Transverse colon (tissue), 4 donors: ENCODE measurements around the gene WSB1. TPM values are rescaled to one million over a fixed set of nuclear protein-coding genes. Genes with fewer than 3 reads are reported as not detected.

Experiments used
- DNase-seq: peaks from one replicate; pipeline ENCODE4 v3.0.0-alpha.2; 2019
- H3K27ac ChIP-seq, 4 donors: fragments of 200-600 bp; sonication (generic); 2 replicates each; pipeline ENCODE4 v1.5.1; 2016 to 2018; ENCODE audit warnings: inconsistent platforms in 4 of 4
- H3K27me3 ChIP-seq: fragments of 200-600 bp; sonication (generic); 2 replicates; pipeline ENCODE4 v1.5.1; 2017; ENCODE audit warnings: inconsistent platforms
- H3K36me3 ChIP-seq, 4 donors: fragments of 200-600 bp; sonication (generic); 2 replicates each; pipeline ENCODE4 v1.5.1; 2017 to 2019; ENCODE audit warnings: inconsistent platforms in 4 of 4
- H3K4me1 ChIP-seq, 4 donors: fragments of 200-600 bp; sonication (generic); 2 replicates each; pipeline ENCODE4 v1.5.1; 2017 to 2020; ENCODE audit warnings: inconsistent platforms in 4 of 4
- H3K4me3 ChIP-seq, 4 donors: fragments of 200-600 bp; sonication (generic); 1 replicate in 1 of 4; 2 replicates in 3 of 4; pipeline versions ENCODE4 v1.5.1 to v1.6.1; 2017 to 2019; ENCODE audit warnings: inconsistent platforms in 4 of 4
- H3K9me3 ChIP-seq, 2 donors: fragments of 200-600 bp; sonication (generic); 2 replicates each; pipeline ENCODE4 v1.5.1; 2017 to 2019; ENCODE audit warnings: inconsistent platforms in 2 of 2
- EP300 ChIP-seq: sonication (generic); formaldehyde crosslinking; IDR thresholded peaks from one replicate; pipeline ENCODE4 v1.6.1; 2017; ENCODE audit warnings: antibody characterized with exemption, low read depth
- POLR2A ChIP-seq: fragments of 450-650 bp; IDR thresholded peaks from one replicate; pipeline ENCODE4 v1.6.1; 2016; ENCODE audit warnings: antibody characterized with exemption, mild to moderate bottlenecking, moderate library complexity
- POLR2AphosphoS5 ChIP-seq, 3 donors: sonication (generic); formaldehyde crosslinking; IDR thresholded peaks; one replicate each; pipeline ENCODE4 v1.6.1; 2016; ENCODE audit warnings: antibody characterized with exemption in 3 of 3
- WGBS, 2 donors: methylation state at CpG; one replicate each; pipeline ENCODE4 v1.1.5; 2018; ENCODE audit warnings: low coverage in 1 of 2; 5-methylcytosine and 5-hydroxymethylcytosine counted together
- in situ Hi-C, 4 donors: fragments of 200-750 bp; cut with MboI; loops; one replicate each; pipeline versions ENCODE4 v1.15.0 to v1.15.1; 2017; ENCODE audit warnings: low sequenced_read_pairs in 3 of 4, low pct_ligation_motif_present in 1 of 4, low pct_unique_long_range_greater_than_20kb in 1 of 4
- intact Hi-C: fragments of 100-400 bp; cut with DNase I; formaldehyde crosslinking; loops from one replicate; pipeline ENCODE4 v1.15.1; 2023; ENCODE audit warnings: low total_unique reads
- total RNA-seq, 4 donors: library from RNA; depleted of rRNA; stranded (reverse); fragments of >200 nt; gene quantifications; one replicate each; pipeline ENCODE4 v1.1.0, GENCODE V29; 2016
- TF ChIP-seq, protein P1 (sequence below), 5 experiments: fragments of 200-600 bp in 3 of 5; fragments of 450-650 bp in 2 of 5; sonication (generic) in 3 of 5; IDR thresholded peaks; 1 replicate in 2 of 5; 2 replicates in 3 of 5; pipeline ENCODE4 v1.5.1; 2016 to 2017; ENCODE audit warnings: antibody characterized with exemption in 5 of 5, inconsistent platforms in 3 of 5, mild to moderate bottlenecking in 2 of 5, moderate library complexity in 1 of 5

Gene WSB1
- total RNA-seq, 4 donors from 2014 or later: 90.4 to 335 (median 261) TPM

DNA sequence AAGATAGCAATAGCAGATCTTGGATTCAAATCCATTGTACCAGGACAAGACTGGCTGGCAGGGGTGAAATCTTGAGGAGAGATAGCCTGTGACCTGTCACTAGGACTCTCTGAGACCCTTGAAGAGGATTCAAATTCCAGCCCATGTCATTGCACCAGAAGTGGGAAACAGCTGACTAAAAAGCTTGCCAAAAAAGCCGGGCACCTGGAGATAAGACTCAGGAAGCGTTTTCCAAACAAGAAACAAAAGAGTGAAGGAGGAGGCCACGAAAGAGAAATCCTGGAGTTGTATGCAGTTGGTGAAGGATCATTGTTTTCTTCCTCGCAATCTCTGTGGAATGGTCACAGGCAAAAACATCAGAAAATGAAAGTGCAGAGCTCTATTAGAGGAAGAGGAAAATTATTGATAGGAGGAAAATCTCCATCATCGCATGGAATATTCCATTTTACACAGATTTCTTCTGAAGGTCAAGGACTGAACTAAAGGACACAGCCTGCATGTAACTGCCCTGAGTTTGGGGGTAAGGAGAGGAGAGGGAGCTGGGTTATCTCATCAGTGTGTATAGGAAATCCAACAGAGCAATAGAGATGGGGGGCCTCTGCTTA, 9.0 kb upstream of the WSB1 start:
- 47 to 58% methylated on average over 4 to 5 of the region's 5 CpGs for WGBS, 2 donors

DNA sequence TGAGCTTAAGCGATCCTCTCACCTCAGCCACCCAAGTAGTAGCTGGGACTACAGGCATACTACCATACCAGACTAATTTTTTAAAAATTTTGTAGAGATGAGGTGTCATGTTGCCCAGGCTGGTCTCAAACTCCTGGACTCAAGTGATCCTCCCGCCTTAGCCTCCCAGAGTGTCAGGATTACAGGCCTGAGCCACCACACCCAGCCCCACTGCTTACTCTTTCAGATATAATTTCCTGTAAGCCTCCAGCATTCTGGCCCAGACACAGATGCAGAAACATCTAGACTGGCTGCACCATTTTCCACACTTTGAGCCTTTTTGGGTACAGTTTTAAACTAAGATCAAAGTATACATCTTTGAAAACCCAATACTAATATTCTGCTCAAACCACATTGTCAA, 8.4 kb upstream of the WSB1 start:
- Histone ChIP-seq H3K27ac (no peak overlapping the region), H3K9me3 (no peaks in the 10 kb centered on the region), H3K4me1 (no peaks in the 10 kb centered on the region), H3K36me3 (no peaks in the 10 kb centered on the region), H3K4me3 (no peak overlapping the region), H3K27me3 (no peaks in the 10 kb centered on the region)
- intact Hi-C loops (no loop called here), in situ Hi-C loops (no loop called here)
- no peak for DNase-seq
- WGBS, 2 donors: 97% methylated on average over 2 of the region's 2 CpGs; no CpG with 5 or more reads in 1 of the 2 donors
- no peak for TF ChIP-seq POLR2A
- TF ChIP-seq, protein P1, sequence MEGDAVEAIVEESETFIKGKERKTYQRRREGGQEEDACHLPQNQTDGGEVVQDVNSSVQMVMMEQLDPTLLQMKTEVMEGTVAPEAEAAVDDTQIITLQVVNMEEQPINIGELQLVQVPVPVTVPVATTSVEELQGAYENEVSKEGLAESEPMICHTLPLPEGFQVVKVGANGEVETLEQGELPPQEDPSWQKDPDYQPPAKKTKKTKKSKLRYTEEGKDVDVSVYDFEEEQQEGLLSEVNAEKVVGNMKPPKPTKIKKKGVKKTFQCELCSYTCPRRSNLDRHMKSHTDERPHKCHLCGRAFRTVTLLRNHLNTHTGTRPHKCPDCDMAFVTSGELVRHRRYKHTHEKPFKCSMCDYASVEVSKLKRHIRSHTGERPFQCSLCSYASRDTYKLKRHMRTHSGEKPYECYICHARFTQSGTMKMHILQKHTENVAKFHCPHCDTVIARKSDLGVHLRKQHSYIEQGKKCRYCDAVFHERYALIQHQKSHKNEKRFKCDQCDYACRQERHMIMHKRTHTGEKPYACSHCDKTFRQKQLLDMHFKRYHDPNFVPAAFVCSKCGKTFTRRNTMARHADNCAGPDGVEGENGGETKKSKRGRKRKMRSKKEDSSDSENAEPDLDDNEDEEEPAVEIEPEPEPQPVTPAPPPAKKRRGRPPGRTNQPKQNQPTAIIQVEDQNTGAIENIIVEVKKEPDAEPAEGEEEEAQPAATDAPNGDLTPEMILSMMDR (IDR thresholded peaks at IDR 0.05): no peak
- TF ChIP-seq POLR2AphosphoS5 (IDR thresholded peaks at IDR 0.05): no peak
- no peak for TF ChIP-seq EP300

More for the DNA sequence above, 9.0 kb upstream of the WSB1 start:
- in situ Hi-C loops (no loop called here), intact Hi-C loops (no loop called here)
- H3K27ac ChIP-seq: no peak overlapping the region
- no peaks in the 10 kb centered on the region for H3K36me3 ChIP-seq
- no peak for TF ChIP-seq POLR2AphosphoS5 (IDR thresholded peaks at IDR 0.05)
- no peak for TF ChIP-seq POLR2A
- no peak for TF ChIP-seq EP300
- TF ChIP-seq, protein P1 (IDR thresholded peaks at IDR 0.05): no peak
- no peak for DNase-seq
- H3K4me3 ChIP-seq: no peak overlapping the region
- no peaks in the 10 kb centered on the region for H3K9me3 ChIP-seq
- H3K4me1 ChIP-seq: no peaks in the 10 kb centered on the region
- H3K27me3 ChIP-seq: no peaks in the 10 kb centered on the region

DNA sequence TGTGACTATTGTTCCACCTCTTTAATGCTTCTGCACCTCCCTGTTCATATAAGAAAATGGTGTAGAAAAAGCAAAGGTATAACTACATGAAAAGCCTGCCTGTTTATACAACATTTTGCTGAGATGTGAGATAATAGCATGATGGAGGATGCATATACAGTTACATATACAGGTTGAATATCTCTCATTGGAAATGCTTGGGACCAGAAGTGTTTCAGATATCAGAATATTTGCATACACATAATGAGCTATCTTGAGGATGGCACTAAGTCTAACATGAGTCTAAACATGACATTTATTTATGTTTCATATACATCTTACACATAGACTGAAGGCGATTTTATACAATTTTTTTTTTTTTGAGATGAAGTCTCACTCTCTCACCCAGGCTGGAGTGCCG, 5.7 kb upstream of the WSB1 start:
- Histone ChIP-seq H3K36me3 (no peaks in the 10 kb centered on the region), H3K4me1 (peaks cover 0 to under 1% (median under 1%) of the 10 kb centered on the region in 4 donors), H3K27me3 (no peaks in the 10 kb centered on the region), H3K4me3 (no peak overlapping the region), H3K27ac (no peak overlapping the region), H3K9me3 (no peaks in the 10 kb centered on the region)
- TF ChIP-seq EP300: no peak
- TF ChIP-seq, protein P1 (IDR thresholded peaks at IDR 0.05): no peak
- no peak for TF ChIP-seq POLR2AphosphoS5 (IDR thresholded peaks at IDR 0.05)
- no peak for TF ChIP-seq POLR2A
- WGBS, 2 donors: 72 to 92% methylated on average over 2 of the region's 2 CpGs
- in situ Hi-C loops: no loop called here
- DNase-seq: no peak
- intact Hi-C loops: no loop called here

DNA sequence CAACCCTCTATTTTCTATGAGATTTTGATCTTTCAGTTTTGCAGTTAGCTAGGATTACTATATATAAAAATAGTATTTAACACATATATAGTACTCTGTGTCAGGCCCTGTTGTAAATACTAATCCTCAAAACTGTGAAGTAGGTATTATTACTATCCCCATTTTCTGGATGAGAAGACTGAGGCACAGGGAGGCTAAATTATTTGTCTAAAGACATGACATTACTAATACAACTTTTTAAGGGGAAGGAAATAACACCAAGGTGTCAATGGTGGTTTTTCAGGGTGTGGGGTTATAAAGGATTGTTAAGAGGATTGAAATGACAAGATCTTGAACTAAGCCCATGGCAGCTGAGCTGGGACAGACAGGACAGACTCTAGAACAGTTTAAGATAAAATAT, 4.1 kb upstream of the WSB1 start:
- intact Hi-C loops (no loop called here), in situ Hi-C loops (loop anchor here in 1 of 4 donors (5.0 kb wide), 1 partner anchor 48 kb away; no protein-coding TSS in a partner anchor)
- Histone ChIP-seq H3K4me1 (peaks cover 4 to 7% (median 5%) of the 10 kb centered on the region in 4 donors), H3K36me3 (no peaks in the 10 kb centered on the region), H3K27me3 (no peaks in the 10 kb centered on the region), H3K4me3 (no peak overlapping the region), H3K9me3 (no peaks in the 10 kb centered on the region), H3K27ac (no peak overlapping the region)
- DNase-seq: no peak
- TF ChIP-seq POLR2A: no peak
- TF ChIP-seq, protein P1 (IDR thresholded peaks at IDR 0.05): no peak
- TF ChIP-seq POLR2AphosphoS5 (IDR thresholded peaks at IDR 0.05): no peak
- TF ChIP-seq EP300: no peak
